Erythroblast (primary cell): ENCODE results near the gene ORAI2.

Experiments used
- GATA1 ChIP-seq: IDR thresholded peaks from 2 replicates; pipeline ENCODE4 v1.6.1; 2011; ENCODE audit warnings: low read depth, mild to moderate bottlenecking, control low read depth, low read length, moderate library complexity
- POLR2A ChIP-seq: IDR thresholded peaks from 2 replicates; pipeline ENCODE4 v1.6.1; 2011; ENCODE audit warnings: mild to moderate bottlenecking, low read length

GRCh38 chr7:102436118-102436517 lies 2.7 kb downstream of the ORAI2 start:
- TF ChIP-seq POLR2A (no peak), GATA1 (no peak)
